ENCODE results near the gene PTPN11. TPM values are rescaled to one million over a fixed set of nuclear protein-coding genes. Genes with fewer than 3 reads are reported as not detected.

PTPN11 gene
- total and polyA plus RNA-seq, 4 donors, result 33.7 to 73.3 (median 36.4) TPM

DNA sequence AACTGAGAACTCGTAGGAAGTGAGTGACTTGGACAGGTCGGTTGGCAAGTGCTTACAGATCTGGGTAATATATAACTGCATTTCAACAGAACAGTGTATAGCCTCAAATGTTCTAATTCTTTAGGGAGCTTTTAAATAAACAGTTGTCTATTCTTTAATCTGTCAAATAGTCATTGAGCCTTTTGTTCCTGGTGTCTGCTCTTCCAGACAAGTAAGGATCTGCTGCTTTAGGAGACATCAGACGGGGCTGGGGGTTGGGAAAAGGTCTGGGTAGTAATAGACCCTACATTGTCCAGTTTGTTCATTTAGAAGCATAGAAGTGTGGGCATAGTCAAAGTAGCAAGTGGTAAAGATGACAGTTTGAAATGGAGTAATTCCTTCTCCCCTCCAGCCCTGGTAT is 2.0 kb downstream of the PTPN11 start:
- Histone ChIP-seq H3K36me3 (ENCODE audit: control insufficient read depth in 4 of 4, insufficient read depth in 3 of 4, low read depth in 1 of 4, low read length in 3 of 4) (no peaks in the 10 kb centered on the region), H3K4me1 (ENCODE audit: control insufficient read depth in 4 of 4, insufficient read depth in 4 of 4, low read length in 3 of 4) (peaks cover 11 to 44% (median 34%) of the 10 kb centered on the region in 4 donors), H3K9ac (ENCODE audit: low read depth in 1 of 2, low read length in 2 of 2) (no peak overlapping the region), H3K27me3 (ENCODE audit: control insufficient read depth in 4 of 4, insufficient read depth in 4 of 4, low read length in 3 of 4) (no peaks in the 10 kb centered on the region), H3K4me3 (ENCODE audit: low read depth in 1 of 3, low read length in 3 of 3) (no peak overlapping the region), H3K9me3 (ENCODE audit: control insufficient read depth in 4 of 4, low read length in 3 of 4) (no peaks in the 10 kb centered on the region), H3K27ac (ENCODE audit: low read depth in 1 of 2, low read length in 2 of 2) (peak overlapping the region; percentile 3 to 12)
- 50% methylated on average over 3 of the region's 3 CpGs for WGBS
- TF ChIP-seq HNF4G (IDR thresholded peaks at IDR 0.05), result no peak
- TF ChIP-seq, protein P1, sequence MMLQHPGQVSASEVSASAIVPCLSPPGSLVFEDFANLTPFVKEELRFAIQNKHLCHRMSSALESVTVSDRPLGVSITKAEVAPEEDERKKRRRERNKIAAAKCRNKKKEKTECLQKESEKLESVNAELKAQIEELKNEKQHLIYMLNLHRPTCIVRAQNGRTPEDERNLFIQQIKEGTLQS (IDR thresholded peaks at IDR 0.05), result no peak
- TF ChIP-seq NR2F2 (IDR thresholded peaks at IDR 0.05), result no peak
- TF ChIP-seq RAD21 (IDR thresholded peaks at IDR 0.05), result no peak
- TF ChIP-seq GABPA (IDR thresholded peaks at IDR 0.05 in 1 of 2, conservative IDR thresholded peaks at IDR 0.05 in 1 of 2), result no peak
- TF ChIP-seq, protein P2, sequence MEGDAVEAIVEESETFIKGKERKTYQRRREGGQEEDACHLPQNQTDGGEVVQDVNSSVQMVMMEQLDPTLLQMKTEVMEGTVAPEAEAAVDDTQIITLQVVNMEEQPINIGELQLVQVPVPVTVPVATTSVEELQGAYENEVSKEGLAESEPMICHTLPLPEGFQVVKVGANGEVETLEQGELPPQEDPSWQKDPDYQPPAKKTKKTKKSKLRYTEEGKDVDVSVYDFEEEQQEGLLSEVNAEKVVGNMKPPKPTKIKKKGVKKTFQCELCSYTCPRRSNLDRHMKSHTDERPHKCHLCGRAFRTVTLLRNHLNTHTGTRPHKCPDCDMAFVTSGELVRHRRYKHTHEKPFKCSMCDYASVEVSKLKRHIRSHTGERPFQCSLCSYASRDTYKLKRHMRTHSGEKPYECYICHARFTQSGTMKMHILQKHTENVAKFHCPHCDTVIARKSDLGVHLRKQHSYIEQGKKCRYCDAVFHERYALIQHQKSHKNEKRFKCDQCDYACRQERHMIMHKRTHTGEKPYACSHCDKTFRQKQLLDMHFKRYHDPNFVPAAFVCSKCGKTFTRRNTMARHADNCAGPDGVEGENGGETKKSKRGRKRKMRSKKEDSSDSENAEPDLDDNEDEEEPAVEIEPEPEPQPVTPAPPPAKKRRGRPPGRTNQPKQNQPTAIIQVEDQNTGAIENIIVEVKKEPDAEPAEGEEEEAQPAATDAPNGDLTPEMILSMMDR (IDR thresholded peaks at IDR 0.05; ENCODE audit: low read depth, low read length, missing input control), result no peak
- no peak for DNase-seq (ENCODE audit: low spot score)

DNA sequence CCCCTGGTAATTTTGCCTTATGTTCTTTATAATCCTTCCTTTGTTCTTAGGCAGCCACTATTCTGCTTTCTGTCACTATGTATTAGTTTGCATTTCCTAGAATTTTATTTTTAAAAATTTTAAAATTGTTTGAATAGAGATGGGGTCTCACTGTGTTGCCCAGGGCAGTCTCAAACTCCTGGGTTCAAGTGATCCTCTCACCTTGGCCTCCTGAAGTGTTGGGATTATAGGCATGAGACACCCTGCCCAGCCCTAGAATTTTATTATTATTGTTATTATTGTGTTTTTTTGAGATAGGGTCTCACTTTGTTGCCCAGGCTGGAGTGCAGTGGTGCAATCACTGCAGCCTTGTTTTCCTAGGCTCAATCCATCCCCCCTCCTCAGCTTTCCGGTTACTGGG is 2.6 kb downstream of the PTPN11 start:
- H3K9me3 ChIP-seq (ENCODE audit: control insufficient read depth in 4 of 4, low read length in 3 of 4), result no peaks in the 10 kb centered on the region
- no peak overlapping the region for H3K4me3 ChIP-seq (ENCODE audit: low read depth in 1 of 3, low read length in 3 of 3)
- no peak overlapping the region for H3K27ac ChIP-seq (ENCODE audit: low read depth in 1 of 2, low read length in 2 of 2)
- H3K27me3 ChIP-seq (ENCODE audit: control insufficient read depth in 4 of 4, insufficient read depth in 4 of 4, low read length in 3 of 4), result no peaks in the 10 kb centered on the region
- H3K4me1 ChIP-seq (ENCODE audit: control insufficient read depth in 4 of 4, insufficient read depth in 4 of 4, low read length in 3 of 4), result peaks cover 10 to 44% (median 35%) of the 10 kb centered on the region in 4 donors
- no peak for DNase-seq (ENCODE audit: low spot score)
- 92% methylated on average over 1 of the region's 1 CpG for WGBS
- H3K9ac ChIP-seq (ENCODE audit: low read depth in 1 of 2, low read length in 2 of 2), result no peak overlapping the region
- no peak for TF ChIP-seq HNF4G (IDR thresholded peaks at IDR 0.05)
- TF ChIP-seq, protein P1 (IDR thresholded peaks at IDR 0.05), result no peak
- no peaks in the 10 kb centered on the region for H3K36me3 ChIP-seq (ENCODE audit: control insufficient read depth in 4 of 4, insufficient read depth in 3 of 4, low read depth in 1 of 4, low read length in 3 of 4)

DNA sequence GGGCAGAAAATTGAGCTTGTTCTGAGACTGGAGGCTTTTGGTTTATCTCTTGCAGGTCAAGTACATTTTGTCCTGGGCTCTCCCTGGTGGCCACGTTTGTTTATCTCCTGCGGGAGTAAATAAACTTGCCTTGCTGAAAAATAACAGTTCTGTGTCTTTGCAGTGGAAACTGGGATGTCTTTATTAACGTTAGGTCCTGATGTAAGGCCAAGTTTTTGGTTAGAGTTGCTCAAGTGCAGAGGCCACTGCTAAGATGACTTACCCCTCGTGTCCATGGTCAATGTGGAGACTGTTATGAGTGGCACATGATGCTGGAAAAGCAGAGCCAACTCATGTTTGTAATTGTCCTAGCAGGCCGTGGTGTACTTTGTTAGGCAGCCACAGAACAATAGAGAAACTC is 3.8 kb downstream of the PTPN11 start:
- Histone ChIP-seq H3K36me3 (ENCODE audit: control insufficient read depth in 4 of 4, insufficient read depth in 3 of 4, low read depth in 1 of 4, low read length in 3 of 4) (no peaks in the 10 kb centered on the region), H3K4me3 (ENCODE audit: low read depth in 1 of 3, low read length in 3 of 3) (no peak overlapping the region), H3K9ac (ENCODE audit: low read depth in 1 of 2, low read length in 2 of 2) (no peak overlapping the region), H3K27ac (ENCODE audit: low read depth in 1 of 2, low read length in 2 of 2) (peak overlapping the region; percentile 45 to 67), H3K27me3 (ENCODE audit: control insufficient read depth in 4 of 4, insufficient read depth in 4 of 4, low read length in 3 of 4) (no peaks in the 10 kb centered on the region), H3K4me1 (ENCODE audit: control insufficient read depth in 4 of 4, insufficient read depth in 4 of 4, low read length in 3 of 4) (peaks cover 10 to 44% (median 35%) of the 10 kb centered on the region in 4 donors), H3K9me3 (ENCODE audit: control insufficient read depth in 4 of 4, low read length in 3 of 4) (no peaks in the 10 kb centered on the region)
- 23% methylated on average over 5 of the region's 5 CpGs for WGBS
- no peak for DNase-seq (ENCODE audit: low spot score)
- peak; percentile 33 to 47 for TF ChIP-seq RXRA (IDR thresholded peaks at IDR 0.05)
- TF ChIP-seq, protein P3, sequence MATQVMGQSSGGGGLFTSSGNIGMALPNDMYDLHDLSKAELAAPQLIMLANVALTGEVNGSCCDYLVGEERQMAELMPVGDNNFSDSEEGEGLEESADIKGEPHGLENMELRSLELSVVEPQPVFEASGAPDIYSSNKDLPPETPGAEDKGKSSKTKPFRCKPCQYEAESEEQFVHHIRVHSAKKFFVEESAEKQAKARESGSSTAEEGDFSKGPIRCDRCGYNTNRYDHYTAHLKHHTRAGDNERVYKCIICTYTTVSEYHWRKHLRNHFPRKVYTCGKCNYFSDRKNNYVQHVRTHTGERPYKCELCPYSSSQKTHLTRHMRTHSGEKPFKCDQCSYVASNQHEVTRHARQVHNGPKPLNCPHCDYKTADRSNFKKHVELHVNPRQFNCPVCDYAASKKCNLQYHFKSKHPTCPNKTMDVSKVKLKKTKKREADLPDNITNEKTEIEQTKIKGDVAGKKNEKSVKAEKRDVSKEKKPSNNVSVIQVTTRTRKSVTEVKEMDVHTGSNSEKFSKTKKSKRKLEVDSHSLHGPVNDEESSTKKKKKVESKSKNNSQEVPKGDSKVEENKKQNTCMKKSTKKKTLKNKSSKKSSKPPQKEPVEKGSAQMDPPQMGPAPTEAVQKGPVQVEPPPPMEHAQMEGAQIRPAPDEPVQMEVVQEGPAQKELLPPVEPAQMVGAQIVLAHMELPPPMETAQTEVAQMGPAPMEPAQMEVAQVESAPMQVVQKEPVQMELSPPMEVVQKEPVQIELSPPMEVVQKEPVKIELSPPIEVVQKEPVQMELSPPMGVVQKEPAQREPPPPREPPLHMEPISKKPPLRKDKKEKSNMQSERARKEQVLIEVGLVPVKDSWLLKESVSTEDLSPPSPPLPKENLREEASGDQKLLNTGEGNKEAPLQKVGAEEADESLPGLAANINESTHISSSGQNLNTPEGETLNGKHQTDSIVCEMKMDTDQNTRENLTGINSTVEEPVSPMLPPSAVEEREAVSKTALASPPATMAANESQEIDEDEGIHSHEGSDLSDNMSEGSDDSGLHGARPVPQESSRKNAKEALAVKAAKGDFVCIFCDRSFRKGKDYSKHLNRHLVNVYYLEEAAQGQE (IDR thresholded peaks at IDR 0.05), result no peak
- TF ChIP-seq HNF4A (conservative IDR thresholded peaks at IDR 0.05), result peak; percentile 8 to 59
- peak; percentile 37 for TF ChIP-seq YY1 (IDR thresholded peaks at IDR 0.05)
- TF ChIP-seq SP1 (IDR thresholded peaks at IDR 0.05), result peak; percentile 79
- TF ChIP-seq NR2F2 (IDR thresholded peaks at IDR 0.05), result peak; percentile 47
- no peak for TF ChIP-seq JUND (IDR thresholded peaks at IDR 0.05)
- no peak for TF ChIP-seq GABPA (IDR thresholded peaks at IDR 0.05 in 1 of 2, conservative IDR thresholded peaks at IDR 0.05 in 1 of 2)

Measured in liver (tissue), 9 donors.